ENCODE results near the gene FAM181B.

- TF ChIP-seq, protein P1, sequence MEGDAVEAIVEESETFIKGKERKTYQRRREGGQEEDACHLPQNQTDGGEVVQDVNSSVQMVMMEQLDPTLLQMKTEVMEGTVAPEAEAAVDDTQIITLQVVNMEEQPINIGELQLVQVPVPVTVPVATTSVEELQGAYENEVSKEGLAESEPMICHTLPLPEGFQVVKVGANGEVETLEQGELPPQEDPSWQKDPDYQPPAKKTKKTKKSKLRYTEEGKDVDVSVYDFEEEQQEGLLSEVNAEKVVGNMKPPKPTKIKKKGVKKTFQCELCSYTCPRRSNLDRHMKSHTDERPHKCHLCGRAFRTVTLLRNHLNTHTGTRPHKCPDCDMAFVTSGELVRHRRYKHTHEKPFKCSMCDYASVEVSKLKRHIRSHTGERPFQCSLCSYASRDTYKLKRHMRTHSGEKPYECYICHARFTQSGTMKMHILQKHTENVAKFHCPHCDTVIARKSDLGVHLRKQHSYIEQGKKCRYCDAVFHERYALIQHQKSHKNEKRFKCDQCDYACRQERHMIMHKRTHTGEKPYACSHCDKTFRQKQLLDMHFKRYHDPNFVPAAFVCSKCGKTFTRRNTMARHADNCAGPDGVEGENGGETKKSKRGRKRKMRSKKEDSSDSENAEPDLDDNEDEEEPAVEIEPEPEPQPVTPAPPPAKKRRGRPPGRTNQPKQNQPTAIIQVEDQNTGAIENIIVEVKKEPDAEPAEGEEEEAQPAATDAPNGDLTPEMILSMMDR (conservative IDR thresholded peaks at IDR 0.05 in 1 of 2, IDR thresholded peaks at IDR 0.05 in 1 of 2; ENCODE audit: extremely low read depth in 1 of 2, insufficient read depth in 1 of 2, low read depth in 1 of 2, low read length in 2 of 2): no peak
- TF ChIP-seq EZH2 (IDR thresholded peaks at IDR 0.05; ENCODE audit: borderline replicate concordance, low read length): no peak
Measured at GRCh38 chr11:82680252-82680651, 53.4 kb downstream of the FAM181B start.
